HG03469 (cell line): Measurements from ENCODE around the gene CCNE1.

Experiments used
- ATAC-seq: cut with Tn5 transposase; IDR thresholded peaks from one replicate; pipeline ENCODE4 v1.9.1; 2021; ENCODE audit warnings: mild to moderate bottlenecking, moderate library complexity, moderate number of reproducible peaks; ENCODE audit not compliant: unreplicated experiment

CCNE1 gene

GRCh38 chr19:29842471-29843179 lies 30.8 kb downstream of the CCNE1 start:
- no peak for ATAC-seq

- no peak for ATAC-seq
These were observed 31.6 kb downstream of the CCNE1 start for GRCh38 chr19:29843180-29844051.

DNA sequence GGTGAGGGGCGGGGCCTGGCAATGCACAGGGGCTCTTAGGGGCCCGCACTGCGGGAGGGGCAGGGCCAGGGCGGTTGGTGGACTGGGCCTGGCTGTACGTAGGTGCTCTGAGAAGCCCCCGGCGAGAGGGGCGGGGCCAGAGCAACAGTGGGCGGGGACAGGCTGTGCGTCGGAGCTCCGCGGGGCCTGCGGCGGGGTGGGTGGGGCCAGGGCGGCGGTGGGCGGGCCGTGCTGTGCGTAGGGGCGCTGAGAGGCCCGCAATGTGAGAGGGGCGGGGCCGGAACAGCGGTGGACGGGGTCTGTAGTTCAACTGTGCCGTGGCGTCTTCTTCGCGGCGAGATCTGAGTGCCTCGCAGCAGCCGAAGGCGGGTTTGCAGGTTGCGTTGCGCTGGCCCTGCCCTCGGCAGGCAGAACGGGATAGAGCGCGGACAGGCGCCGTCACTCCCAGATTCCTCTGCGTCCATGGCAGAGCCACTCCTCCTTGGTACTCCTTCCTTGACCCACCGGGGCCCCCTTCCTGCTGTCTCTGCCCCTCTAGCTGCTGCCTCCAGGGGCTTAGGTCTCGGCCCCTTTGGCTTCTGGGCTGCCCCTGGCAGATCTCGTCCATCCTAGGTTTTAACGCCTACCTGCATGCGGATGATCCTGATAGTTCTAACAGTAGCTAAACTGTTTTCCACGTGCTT lies 33.2 kb downstream of the CCNE1 start:
- peak; percentile 43 for ATAC-seq

GRCh38 chr19:29845574-29846176 lies 33.9 kb downstream of the CCNE1 start:
- no peak for ATAC-seq

DNA sequence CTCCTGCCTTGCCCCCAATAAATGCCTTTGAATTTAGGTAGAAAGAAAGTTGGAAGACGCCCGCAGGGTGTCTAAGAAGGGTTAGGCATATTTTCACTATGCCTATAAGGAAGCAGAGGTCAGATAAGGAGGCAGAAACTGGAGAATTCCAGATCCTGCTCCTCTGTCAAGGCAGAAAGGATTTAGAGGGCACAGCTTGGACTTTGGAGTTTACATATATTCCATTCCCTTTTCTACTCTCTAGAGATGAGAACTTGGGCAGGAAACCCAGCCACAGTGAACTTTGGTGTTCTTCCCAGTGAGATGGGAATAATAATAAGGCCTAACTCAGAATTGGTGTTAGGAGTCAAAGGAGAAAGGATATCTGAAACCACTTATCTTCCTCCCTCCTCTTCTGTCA lies 37.4 kb downstream of the CCNE1 start:
- ATAC-seq: no peak

GRCh38 chr19:29850482-29850881 lies 38.7 kb downstream of the CCNE1 start:
- no peak for ATAC-seq

DNA sequence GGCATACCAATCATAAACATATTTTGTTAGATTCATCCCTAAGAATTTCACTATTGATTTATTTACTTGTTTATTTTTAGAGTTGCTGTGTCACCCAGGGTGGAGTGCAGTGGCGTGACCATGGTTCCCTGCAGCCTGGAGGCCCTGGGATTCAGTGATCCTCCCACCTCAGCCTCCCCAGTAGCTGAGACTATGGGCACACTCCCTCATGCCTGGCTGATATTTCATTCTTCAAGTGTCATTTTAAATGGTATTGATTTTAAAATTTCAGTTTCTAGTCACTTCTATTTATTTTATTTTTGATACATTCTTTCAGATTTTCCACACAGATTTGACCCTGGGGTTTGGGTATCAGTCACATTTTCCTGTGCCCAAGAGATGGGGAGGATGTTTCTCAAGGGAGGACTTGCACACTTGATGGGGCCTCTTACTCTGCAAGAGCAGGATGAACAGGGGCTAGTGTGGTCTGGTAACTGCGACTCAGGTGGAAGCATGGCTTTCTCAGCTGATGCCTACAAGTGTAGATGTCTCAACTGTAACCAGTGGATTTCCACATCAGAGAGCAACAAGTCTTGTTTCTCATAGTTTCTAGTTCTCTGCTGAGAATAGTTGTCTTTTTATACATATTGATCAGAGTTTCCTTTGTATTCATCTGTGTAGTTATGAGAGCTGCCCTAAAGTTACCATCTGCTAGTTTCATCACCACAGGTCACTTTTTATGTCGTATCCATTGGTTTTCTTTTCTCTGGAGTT lies 40.2 kb downstream of the CCNE1 start:
- ATAC-seq: peak; percentile 73

DNA sequence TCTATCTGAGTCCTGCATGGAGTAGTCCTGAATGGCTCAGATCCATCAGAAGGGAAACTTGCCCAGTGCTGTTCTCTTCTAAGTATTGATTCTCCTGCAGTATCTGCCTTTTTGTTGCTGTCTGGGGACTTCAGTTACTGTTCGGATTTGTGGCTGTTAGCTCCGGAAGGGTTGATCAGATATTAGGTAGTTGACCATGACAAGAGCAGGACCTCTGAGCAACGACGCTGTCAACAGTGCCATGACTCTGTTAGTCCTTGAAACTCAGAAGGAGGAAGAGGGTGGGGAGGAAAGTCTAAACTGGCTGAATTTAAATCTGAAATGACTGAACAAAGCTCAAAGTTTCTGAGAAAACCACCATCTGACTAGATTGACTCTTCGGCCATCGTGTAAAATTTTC lies 42.2 kb downstream of the CCNE1 start:
- no peak for ATAC-seq

GRCh38 chr19:29855087-29855486 lies 43.3 kb downstream of the CCNE1 start:
- no peak for ATAC-seq

GRCh38 chr19:29855741-29856500 lies 44.1 kb downstream of the CCNE1 start:
- no peak for ATAC-seq

- no peak for ATAC-seq
These were observed 46.3 kb downstream of the CCNE1 start for GRCh38 chr19:29858000-29858596.

GRCh38 chr19:29858621-29859020 lies 46.8 kb downstream of the CCNE1 start:
- ATAC-seq: no peak

DNA sequence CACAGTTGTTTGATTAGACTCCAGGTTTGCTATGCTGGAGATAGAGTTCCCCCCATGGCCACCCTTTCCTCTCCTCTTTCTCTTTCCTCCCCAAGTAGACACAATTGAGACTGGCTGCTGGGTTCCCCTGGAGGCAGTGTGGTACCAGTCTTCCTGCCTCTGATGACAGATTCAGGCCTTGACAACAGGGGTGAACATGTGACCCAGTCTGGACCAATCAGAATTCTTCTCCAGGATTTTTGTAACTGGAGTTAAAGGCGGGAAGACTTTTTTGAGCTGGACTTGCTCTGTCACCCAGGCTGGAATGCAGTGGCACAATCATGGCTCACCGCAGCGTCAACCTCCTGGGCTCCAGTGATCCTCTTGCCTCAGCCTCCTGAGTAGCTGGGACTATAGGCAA lies 48.7 kb downstream of the CCNE1 start:
- ATAC-seq: no peak

DNA sequence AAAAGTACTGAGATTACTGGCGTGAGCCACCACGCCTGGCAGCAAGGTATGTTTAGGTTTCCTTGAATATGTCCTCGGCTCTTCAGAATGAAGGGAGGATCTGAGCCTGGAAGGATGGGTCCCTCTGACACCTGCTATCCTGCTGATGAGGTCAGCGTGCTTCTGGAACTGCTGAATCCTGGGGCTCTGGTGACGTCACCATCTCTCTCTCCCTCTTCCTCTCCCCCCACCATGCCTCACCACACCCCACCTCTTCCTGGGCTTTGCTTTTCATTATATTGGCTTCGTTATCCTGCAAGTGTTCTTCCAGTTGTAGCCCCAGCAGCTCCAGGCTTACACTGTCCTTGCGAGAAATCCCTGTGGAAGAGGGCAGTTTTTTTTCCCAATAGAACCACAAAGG lies 49.8 kb downstream of the CCNE1 start:
- no peak for ATAC-seq

DNA sequence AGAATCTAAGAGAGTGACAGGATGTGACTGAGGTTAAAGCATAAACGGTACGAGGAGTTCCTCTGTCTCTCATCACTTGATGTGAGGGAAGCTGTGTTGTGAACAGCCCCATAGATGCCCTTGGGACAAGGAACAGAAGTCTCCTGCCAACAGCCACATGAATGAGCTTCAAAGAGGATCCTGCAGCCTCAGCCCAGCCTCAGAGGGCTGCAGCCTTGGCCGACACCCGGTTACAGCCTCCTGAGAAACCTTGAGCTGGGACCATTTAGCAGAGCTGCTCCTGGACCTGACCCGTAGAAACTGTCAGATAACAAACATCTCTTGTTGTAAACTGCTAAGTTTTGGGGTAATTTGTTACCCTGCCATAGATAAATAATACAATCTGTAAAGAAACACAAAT lies 54.2 kb downstream of the CCNE1 start:
- ATAC-seq: no peak

- no peak for ATAC-seq
These were observed 56.2 kb downstream of the CCNE1 start for GRCh38 chr19:29867984-29868383.

DNA sequence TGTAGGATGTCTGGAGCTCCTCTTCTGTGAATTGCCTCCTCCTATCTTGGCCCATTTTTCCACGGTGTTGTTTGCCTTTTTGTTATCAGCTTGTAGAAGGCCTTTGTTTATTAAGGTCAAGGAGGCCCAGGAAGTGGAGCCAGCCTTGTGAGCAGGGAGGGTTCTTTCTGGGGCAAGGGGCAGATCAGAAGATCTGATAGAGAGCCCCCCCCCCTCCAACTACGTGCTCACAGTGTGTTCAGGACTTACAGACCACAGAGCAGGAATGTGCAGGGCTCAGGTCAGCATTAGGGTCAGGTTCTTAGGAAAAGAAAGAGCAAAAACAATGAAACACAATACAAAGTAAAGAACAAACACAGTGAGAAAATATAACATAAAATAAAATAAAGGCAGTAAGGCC lies 59.4 kb downstream of the CCNE1 start:
- ATAC-seq: no peak

GRCh38 chr19:29872224-29872731 lies 60.5 kb downstream of the CCNE1 start:
- no peak for ATAC-seq
